Vagina (tissue), 2 donors: ENCODE measurements around the gene HOXB7. TPM values are rescaled to one million over a fixed set of nuclear protein-coding genes. Genes with fewer than 3 reads are reported as not detected.

Experiments used
- DNase-seq, 2 donors: peaks; one replicate each; pipeline ENCODE4 v3.0.0-alpha.2; 2017; ENCODE audit errors: extremely low spot score in 2 of 2
- H3K27ac ChIP-seq: fragments of 200-600 bp; sonication (generic); one replicate; pipeline ENCODE4 v1.5.1; 2019
- H3K27me3 ChIP-seq: fragments of 200-600 bp; sonication (generic); one replicate; pipeline ENCODE4 v1.5.1; 2019
- H3K36me3 ChIP-seq, 2 donors: fragments of 200-600 bp; sonication (generic); one replicate each; pipeline ENCODE4 v1.5.1; 2017 to 2019
- H3K4me1 ChIP-seq: fragments of 200-600 bp; sonication (generic); one replicate; pipeline ENCODE4 v1.5.1; 2019
- H3K4me3 ChIP-seq, 2 donors: fragments of 200-600 bp; sonication (generic); 1 replicate in 1 of 2; 2 replicates in 1 of 2; pipeline ENCODE4 v1.5.1; 2016 to 2019
- H3K9me3 ChIP-seq: fragments of 200-600 bp; sonication (generic); one replicate; pipeline ENCODE4 v1.5.1; 2019
- POLR2A ChIP-seq, 2 donors: fragments of 450-650 bp; IDR thresholded peaks; one replicate each; pipeline ENCODE4 v1.6.1; 2017; ENCODE audit warnings: antibody characterized with exemption in 2 of 2, mild to moderate bottlenecking in 2 of 2, moderate library complexity in 2 of 2
- POLR2AphosphoS5 ChIP-seq, 2 donors: sonication (generic); formaldehyde crosslinking; IDR thresholded peaks; one replicate each; pipeline ENCODE4 v1.9.0; 2017; ENCODE audit warnings: antibody characterized with exemption in 2 of 2, mild to moderate bottlenecking in 2 of 2, low read depth in 1 of 2; ENCODE audit not compliant: insufficient read depth in 1 of 2
- intact Hi-C: fragments of 100-400 bp; cut with DNase I; formaldehyde crosslinking; loops from one replicate; pipeline ENCODE4 v1.15.1; 2023
- total RNA-seq: library from RNA; depleted of rRNA; stranded (reverse); fragments of >200 nt; gene quantifications from one replicate; pipeline ENCODE4 v1.2.3, GENCODE V29; 2016
- TF ChIP-seq, protein P1 (sequence below), 3 experiments: fragments of 450-650 bp in 2 of 3; fragments of 200-600 bp in 1 of 3; sonication (generic) in 1 of 3; IDR thresholded peaks; one replicate each; pipeline ENCODE4 v1.5.1; 2017 to 2019; ENCODE audit warnings: antibody characterized with exemption in 3 of 3, mild to moderate bottlenecking in 2 of 3, moderate library complexity in 2 of 3

Gene HOXB7
- total RNA-seq, 1 donor from 2014 or later: 3.2 TPM

DNA sequence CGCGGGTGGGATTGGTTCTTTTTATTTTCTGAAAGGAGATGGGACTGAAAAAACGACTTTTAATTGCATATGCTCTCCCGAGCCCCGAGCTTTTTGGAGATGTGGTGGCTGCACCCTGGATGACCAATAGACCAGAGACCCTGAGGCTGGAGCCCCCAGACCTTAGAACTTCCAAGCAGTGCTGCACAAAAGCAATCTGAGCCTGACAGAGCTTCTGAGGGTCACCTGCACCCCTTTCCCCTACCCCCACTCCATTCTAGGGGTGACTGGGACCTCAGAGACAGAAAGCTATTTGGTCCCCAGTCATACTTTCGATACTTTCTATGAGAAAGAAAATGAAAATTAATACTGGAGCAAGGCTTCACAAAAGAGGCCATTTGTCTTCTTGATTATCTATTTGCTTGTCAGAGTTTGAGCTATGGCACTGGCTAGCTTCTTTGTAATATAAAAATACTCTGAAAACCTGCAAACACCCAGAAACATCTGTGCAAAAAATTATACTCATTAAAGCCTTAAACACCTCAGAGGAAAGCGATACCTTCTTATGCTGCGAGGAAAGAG, 36.2 kb downstream of the HOXB7 start:
- DNase-seq: no peak
- peaks cover 34% of the 10 kb centered on the region for H3K4me1 ChIP-seq
- TF ChIP-seq, protein P1, sequence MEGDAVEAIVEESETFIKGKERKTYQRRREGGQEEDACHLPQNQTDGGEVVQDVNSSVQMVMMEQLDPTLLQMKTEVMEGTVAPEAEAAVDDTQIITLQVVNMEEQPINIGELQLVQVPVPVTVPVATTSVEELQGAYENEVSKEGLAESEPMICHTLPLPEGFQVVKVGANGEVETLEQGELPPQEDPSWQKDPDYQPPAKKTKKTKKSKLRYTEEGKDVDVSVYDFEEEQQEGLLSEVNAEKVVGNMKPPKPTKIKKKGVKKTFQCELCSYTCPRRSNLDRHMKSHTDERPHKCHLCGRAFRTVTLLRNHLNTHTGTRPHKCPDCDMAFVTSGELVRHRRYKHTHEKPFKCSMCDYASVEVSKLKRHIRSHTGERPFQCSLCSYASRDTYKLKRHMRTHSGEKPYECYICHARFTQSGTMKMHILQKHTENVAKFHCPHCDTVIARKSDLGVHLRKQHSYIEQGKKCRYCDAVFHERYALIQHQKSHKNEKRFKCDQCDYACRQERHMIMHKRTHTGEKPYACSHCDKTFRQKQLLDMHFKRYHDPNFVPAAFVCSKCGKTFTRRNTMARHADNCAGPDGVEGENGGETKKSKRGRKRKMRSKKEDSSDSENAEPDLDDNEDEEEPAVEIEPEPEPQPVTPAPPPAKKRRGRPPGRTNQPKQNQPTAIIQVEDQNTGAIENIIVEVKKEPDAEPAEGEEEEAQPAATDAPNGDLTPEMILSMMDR (IDR thresholded peaks at IDR 0.05): no peak
- no peak for TF ChIP-seq POLR2A (IDR thresholded peaks at IDR 0.05)
- no peak for TF ChIP-seq POLR2AphosphoS5 (IDR thresholded peaks at IDR 0.05; ENCODE audit: insufficient read depth in 1 of 2, low read depth in 1 of 2)
- intact Hi-C loops: no loop called here
- no peaks in the 10 kb centered on the region for H3K36me3 ChIP-seq
- H3K27me3 ChIP-seq: no peaks in the 10 kb centered on the region
- no peak overlapping the region for H3K27ac ChIP-seq
- H3K4me3 ChIP-seq: no peak overlapping the region
- H3K9me3 ChIP-seq: no peaks in the 10 kb centered on the region

DNA sequence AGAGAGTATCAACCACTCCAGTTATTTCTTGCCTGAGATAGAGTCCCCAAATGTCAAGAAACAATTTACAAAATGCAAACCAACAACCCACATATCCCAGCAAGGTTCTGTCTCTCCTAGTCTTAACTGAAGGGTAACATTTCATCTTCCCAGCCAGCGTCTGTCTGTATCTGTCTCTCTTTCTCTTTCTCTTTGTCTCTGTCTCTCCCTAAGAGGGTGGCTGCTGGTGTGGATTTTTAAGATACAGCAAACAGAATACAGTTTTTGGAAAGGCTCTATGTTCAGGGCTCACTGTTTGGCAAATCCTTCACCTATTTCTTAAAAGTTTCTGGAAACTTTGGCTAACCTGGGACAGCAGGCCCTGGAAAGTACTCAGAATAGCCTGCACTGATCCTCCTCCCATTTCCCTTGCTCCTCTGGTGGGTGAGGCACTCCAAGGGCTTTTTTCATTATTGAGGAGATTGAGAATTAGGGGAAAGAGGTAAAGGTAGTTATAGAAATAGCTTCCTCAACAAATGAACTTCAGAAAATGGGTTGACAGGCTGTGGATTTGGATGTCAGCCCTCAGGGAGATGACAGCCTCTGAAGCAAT, 38.9 kb downstream of the HOXB7 start:
- H3K4me1 ChIP-seq: peaks cover 18% of the 10 kb centered on the region
- intact Hi-C loops: no loop called here
- no peak for DNase-seq
- H3K9me3 ChIP-seq: no peaks in the 10 kb centered on the region
- no peak overlapping the region for H3K4me3 ChIP-seq
- H3K36me3 ChIP-seq: no peaks in the 10 kb centered on the region
- H3K27ac ChIP-seq: peak overlapping the region; percentile 35
- TF ChIP-seq, protein P1 (IDR thresholded peaks at IDR 0.05): no peak
- H3K27me3 ChIP-seq: peaks cover 9% of the 10 kb centered on the region

- no peaks in the 10 kb centered on the region for H3K9me3 ChIP-seq
- peak overlapping the region in 1 of 2 donors; percentile 6 for H3K4me3 ChIP-seq
- no peak for DNase-seq
- intact Hi-C loops: no loop called here
- no peaks in the 10 kb centered on the region for H3K36me3 ChIP-seq
- H3K27ac ChIP-seq: peak overlapping the region; percentile 35
- peaks cover 13% of the 10 kb centered on the region for H3K4me1 ChIP-seq
- peaks cover 9% of the 10 kb centered on the region for H3K27me3 ChIP-seq
- TF ChIP-seq POLR2AphosphoS5 (IDR thresholded peaks at IDR 0.05; ENCODE audit: insufficient read depth in 1 of 2, low read depth in 1 of 2) (no peak), POLR2A (IDR thresholded peaks at IDR 0.05) (no peak)
- TF ChIP-seq, protein P1 (IDR thresholded peaks at IDR 0.05): no peak
Observed at GRCh38 chr17:48571024-48571818, 39.6 kb downstream of the HOXB7 start.

DNA sequence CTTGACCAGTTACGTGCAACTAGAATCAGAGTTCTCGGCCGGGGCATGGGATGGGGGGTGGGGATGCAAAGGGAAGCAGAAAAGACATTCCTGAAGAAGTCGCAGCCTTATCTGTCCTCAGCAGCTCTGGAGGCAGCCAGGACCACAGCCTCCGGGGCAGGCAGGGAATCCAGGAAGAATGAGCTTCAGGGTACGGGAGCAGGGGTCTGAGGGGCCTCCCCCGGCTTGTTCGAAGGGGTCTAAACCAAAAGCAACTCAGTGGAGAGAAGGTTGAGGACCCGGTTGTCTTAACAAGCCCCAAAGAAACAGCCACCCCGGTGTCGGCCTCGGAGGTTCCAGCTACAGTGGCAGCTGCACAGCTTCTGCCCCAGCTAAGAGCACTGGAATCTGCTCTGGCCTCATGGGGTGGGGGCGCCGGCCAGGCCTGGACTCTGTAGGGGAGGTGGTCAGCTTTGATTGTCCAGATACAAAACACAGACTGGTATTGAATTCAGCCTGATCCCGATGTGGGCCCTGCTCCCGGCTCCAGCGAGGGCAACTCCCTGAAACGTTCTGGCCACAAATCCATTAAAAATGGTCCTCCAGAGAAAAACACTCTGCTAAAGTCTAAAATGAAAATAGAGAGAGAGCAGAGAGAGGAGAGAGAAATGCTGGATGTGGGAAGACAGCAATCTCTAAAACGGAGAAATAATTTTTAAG, 40.3 kb downstream of the HOXB7 start:
- Histone ChIP-seq H3K27me3 (peaks cover 9% of the 10 kb centered on the region), H3K36me3 (no peaks in the 10 kb centered on the region), H3K4me1 (peaks cover 5% of the 10 kb centered on the region), H3K27ac (peak overlapping the region; percentile 5), H3K4me3 (no peak overlapping the region), H3K9me3 (no peaks in the 10 kb centered on the region)
- TF ChIP-seq POLR2AphosphoS5 (IDR thresholded peaks at IDR 0.05; ENCODE audit: insufficient read depth in 1 of 2, low read depth in 1 of 2) (no peak), POLR2A (IDR thresholded peaks at IDR 0.05) (no peak)
- TF ChIP-seq, protein P1 (IDR thresholded peaks at IDR 0.05): no peak
- intact Hi-C loops: no loop called here
- no peak for DNase-seq
